Stimulated activated CD4-positive, alpha-beta T cell treated with anti-CD3 and anti-CD28 coated beads, Interleukin-12 subunit alpha, Interleukin-12 subunit beta, amount 100 ng/mL, for 48 hours (primary cell): Measurements from ENCODE around the gene NAA40.

Experiments used
- DNase-seq, 3 donors: peaks; one replicate each; pipeline ENCODE4 v3.0.0-alpha.2; 2020; ENCODE audit warnings: low read depth in 2 of 3, low spot score in 1 of 3

The NAA40 gene

DNA sequence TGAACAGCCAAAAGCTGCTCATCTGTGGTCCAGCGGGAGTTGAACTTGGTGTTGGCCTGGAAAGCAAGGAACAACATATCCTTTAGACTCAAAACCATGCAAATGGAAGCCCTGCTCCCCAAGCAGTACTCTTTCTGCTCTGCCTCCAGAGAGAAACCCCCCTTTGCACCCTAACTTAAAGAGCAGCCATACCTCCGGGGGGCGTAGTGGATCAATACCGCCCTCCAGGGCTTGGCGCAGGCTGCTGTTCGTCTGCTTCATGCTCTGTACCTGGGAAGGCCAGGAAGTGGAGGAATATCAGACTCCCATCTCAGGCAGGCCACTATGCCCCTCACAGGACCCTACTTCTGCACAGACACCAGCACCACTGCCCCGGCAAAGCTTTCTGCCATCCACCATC, 26.1 kb upstream of the NAA40 start:
- no peak for DNase-seq

DNA sequence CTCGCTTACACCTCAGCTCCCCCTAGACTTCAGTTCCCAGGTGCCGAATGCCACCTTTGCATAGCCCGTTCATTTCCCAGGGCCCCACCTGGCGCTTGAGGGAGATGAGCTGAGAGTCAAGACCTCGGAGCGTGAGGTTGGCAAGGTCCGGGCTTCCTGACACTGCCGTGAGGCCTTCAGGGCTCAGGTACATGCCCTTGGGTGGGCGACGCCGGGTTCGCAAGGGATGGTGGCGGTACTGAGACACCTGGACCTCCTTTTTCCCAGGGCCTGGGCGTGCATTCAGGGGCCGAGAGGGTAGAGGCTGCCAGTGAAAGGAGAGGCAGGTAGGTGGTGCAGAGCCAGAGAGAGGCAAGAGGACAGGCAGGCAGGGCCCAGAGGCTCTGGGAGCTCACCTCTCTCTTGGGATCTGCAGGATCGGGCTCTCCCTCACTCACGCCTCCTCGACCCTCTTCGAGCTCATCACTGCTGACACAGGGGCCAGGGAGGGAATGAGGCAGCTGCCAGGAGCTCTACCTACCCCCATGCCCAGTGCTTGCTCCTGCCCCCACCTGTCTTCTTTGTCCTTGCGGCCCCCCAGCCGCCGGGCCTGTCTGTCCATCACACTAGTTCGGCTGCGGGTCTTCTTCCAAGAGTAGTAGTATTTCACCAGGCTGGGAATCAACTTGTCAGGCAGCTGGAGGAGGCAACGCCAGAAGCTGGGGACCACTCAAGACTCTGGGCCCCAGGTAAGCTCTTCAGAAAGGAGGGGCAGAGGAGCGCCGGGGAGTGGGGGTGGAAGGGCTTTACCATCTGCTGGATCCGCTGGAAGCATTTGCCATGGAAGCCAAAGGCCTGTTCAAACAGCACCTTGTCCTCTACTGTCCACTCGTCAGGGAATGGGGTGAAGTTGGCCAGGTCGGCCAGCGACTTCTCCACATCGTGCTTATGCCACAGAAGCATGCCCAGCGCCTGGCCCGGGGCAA, 24.7 kb upstream of the NAA40 start:
- no peak for DNase-seq

DNA sequence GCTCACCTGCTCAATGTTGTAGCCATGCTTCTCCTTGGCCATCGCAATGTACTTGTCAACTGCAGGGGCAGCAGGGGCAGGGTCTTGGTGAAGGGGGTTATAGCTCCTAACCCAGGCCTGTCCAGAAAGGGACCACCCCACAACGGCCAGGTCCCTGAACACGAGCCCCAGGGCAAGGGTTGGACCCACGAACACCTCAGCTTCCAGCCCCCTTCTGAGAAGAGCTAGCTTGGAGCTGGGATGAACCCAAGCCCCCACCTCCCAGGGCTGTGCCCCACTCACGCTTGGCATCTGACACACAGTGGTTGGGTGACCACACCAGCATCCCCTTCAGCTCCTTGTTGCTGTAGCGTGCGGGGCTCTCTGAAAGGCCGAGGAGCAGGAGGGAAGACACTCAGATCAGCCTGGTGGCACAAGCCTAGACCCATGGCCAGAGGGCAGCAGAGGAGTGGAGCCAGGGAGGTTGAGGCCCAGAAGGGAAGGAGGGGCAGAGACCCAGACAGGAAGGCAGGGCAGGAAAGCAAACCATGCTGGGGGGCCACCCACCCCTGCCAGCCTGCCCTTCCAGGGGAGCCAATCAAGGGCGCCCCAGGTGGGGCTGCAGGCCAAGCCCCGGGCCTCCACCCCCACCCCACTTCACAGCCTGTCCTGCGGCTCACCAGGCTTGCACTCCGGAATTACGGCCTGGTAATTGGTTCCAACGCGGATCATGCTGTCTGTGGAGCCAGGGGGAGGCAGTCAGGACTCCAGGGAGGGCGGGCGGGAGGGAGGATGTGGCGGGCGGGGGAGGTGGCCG, 23.7 kb upstream of the NAA40 start:
- DNase-seq: no peak

DNA sequence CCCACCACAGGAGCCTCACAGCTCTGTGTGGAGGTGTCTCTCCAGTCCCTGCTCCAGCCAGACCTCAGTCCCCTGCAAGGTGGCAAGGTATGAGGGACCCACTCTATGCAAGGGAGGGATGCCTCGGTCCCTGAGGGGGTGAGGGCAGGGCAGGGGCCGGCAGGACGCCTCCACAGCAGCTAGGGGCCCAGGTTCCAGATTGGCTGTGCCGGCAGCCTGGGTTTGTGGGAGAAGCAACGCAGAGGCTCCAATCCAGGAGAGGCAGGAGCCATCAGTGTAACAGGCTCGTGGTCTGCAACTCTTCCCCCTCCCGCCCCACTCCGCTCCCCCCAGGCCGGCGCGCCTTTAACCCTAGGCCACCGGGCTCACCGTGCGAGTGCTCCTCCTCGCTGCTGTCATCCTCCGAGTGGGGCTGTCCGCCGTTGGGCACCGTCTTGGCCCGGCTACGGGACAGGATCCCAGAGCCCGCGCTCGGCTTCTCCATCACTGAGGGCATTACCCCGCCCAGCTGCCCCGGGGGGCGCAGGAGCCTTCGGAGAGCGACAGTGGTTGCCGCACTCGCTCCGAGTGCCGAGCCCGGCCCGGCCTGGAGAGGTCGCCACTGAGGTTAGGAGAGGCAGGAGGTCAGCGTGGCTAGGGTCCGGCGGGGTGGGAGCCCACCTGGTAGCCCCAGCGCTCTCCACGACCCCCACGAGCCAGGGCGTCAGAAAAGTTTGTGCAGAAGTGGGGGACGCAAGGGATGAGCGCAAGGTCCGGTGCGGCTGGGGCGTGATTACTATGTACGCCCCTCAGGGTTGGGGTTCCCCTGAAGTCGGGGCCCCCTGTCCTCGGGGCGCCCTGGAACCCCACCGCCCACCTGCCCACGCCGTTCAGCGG, 22.6 kb upstream of the NAA40 start:
- peak in 1 of 3 donors; percentile 30 for DNase-seq

DNA sequence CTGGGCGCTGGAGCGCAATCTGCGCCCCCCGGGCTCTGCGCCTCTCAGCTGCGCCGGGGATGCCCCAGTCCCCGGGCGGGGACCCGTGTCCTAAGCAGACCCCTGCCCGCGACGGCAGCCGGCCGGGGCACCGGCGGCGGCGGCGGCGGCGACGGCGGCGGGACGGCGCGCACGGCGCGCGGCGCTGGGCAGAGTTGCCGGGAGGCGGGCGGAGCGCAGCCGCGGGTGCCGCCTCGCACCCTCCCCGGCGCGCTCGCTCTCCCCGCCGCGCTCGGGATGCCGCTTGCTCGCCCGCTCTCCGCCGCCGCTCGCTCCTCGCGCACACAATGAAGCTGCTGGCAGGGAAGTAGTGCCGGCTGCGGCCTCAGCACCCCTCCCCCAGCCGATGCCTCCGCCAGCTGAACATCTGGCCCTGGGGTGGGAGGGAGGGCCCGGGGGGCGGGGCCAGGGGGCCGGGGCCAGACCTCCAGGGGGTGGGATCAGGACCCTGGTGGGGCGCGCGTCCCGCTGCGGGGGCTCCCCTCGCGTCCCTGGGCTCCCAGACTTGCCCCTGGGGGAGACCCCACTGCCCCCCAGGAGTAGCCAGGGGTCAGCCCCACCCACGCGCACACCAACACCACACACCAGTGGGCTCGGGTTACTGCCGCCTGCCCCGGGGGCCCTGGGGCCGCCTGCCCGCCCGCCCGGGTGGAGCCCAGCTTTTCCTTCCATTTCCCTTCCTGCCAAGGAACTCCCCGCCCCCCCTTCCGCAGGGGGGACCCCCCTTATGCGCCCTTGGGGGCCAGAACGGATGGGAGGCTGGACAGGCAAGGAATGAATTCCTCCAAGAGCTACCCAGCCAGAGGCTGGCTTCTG, 21.7 kb upstream of the NAA40 start, which contains the start of gene RCOR2:
TSS of gene RCOR2 (minus strand) at position 328 of the 855 bp plus-strand sequence. CDS start 708 bp downstream, outside the sequence.
- peak; percentile 37 to 45 (median 41) for DNase-seq

DNA sequence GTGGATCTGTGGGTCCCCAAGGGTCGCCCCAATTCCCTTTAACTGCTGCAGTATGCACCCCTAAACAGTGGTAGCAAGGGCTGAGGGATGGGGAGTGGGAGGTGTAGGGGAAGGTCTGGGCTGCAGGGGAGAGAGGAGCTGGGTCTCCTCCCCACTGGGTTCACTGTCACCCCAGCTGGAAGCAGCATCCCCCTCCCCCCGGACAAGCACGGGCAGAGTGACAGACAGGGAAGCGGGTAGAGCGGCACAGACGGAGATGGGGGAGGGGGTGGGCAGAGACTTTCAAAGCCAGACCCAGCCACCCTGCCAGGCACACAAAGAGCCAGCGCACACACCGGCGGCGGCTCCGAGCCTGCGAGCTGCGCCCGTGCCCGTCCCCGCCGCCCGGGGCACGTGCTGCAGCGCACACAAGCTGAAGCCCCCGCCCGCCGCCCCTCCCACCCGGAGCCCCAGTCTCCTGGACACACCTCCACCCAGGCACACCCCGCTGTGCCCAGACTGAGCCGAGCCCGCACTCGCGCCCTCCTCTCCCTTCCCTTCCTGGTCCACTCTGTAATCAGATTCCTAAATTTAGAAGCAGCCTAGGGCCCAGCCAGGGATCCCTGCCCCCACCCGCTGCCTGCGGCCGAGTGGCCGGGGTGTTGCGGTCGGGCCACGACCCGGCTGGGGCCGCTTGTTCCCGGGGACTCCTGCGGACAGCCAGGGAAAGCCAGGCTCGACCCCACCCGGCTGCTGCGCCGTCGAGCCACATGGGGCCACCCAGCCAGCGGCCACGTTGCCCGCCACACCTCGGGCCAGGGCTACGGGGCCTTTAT, 20.9 kb upstream of the NAA40 start:
- peak in 1 of 3 donors; percentile 24 for DNase-seq

DNA sequence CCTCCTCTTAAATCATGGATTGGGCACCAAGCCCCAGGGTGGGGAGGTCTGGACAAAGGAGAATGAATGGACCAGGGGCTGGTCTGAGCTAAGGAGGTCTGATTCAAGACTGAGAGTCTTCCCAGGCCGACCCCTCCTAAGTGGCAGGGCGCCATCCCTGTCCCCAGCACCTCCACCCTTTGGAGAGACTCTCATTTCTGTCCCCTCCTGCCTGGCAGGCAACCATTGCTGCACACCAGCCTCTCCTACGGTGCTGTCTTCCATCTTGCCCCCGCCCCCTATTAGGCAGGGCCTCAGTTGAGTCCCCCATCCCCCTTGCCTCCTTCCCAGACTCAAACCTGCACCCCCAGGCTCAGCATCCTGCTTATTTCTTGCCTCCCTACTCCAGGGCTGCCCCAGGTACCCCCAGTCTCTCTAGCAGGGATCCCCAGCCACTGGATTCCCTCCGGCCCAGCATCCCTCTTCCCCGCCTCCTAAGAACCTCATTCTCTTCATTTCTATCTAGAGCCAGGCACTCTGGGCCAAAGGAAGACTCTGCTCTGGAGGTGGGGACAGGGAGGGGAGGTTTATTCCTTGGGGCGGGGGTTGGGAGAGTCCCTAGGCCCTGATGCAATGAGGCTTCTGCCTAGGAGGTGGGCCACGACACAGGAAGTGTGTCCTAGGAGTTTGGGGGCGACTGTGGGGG, 20.2 kb upstream of the NAA40 start:
- DNase-seq: no peak

DNA sequence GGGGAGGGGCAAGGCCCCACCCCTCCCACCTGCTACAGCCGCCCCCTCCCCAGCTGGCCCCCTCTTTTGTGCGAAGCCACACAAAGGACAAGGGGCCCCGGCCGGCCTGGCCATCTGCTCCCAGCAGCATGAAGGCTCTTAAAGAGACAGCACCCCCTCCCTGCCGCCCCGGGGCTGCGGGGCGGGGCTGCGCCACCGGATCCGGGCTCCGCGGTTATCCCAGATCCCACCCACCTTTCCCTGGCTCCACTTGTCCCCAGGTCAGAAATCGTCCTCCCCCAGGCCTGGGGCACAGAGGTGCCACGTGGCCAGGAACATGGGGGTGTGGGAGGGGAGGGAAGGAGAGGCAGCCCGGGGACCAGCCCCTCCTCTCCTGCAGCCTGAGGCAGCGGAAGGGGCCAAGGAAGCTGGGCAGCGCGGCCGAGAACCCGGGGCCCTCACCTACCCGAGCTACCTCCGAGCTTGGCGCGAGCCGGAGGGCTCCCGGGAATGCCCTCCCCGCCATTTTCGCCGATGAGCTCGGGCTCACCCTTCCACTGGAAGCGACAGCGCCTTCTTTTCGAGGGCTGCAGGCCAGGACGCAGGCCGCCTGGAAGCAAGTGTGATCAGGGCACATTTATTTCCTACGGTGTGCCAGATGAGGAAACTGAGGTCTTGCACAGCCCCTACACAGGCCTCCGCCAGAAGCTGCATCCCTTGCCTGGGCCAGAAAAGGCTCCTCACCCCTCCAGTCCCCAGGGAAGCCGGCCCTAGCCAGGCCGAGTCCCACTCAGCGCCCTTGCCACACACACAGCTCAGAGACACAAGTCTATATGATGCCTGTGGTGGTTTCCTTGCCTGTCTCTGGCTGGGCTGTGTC, 19.3 kb upstream of the NAA40 start:
- no peak for DNase-seq

DNA sequence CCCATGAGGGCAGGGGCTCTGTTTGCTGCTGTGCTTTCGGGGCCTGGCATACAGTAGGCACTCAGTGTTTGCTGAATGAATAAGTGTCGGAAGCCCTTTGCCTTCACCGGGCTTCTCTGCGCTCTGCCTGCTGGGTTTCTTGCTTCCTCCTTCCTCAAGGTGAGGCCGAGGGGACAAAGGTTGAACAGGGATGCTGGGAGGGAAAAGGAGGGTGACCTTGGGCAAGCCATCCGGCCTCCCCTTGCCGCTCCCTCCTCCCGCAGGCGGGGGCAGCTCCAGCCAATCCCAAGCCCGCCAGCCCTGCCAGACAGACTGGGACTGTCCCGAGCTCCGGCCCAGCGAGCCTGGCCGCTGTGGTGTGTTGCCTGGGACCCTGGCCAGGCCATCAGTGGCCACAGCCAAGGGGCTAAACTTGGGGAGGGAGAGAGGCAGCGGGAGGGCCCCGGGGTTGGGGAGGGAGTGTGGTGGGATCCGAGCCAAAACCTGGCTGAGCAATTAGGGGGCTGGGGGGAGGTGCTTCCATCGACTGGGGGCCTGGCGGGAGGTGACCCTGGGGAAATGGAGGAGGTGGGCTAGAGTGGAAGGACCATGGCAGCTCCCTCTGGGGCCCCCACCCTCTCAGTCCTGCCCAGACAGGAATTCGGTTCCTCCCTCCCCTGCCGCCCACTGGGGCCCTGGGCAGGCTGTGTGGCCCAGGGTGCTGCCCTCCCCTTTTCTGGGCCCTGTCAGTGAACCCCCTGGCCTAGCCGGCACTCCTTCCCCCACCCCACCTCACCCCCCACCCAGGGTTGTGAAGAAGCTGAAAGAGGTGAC, 18.5 kb upstream of the NAA40 start:
- no peak for DNase-seq

DNA sequence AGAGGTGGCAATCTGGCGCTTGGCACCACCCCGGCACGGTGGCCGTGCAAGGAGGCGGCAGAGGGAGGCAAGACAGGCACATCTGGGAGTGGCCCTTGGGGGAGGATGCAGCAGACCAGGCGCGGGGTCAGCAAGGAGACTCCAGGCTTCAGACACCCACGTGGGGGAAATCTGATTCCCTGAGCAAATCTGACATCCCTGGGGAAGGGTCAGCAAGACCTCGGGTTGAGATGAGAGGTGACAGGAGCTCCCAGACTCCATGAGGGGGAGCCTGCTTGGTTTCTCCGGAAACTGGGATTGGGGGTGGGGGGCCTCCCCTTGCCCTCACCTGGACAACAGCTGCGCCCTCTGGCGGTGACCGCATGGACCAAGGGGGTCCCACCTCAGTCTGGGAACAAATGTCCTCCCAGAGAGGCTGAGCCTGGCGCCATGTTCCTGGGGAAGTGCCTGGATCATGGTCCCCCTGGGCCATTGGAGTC, 17.8 kb upstream of the NAA40 start:
- DNase-seq: no peak

DNA sequence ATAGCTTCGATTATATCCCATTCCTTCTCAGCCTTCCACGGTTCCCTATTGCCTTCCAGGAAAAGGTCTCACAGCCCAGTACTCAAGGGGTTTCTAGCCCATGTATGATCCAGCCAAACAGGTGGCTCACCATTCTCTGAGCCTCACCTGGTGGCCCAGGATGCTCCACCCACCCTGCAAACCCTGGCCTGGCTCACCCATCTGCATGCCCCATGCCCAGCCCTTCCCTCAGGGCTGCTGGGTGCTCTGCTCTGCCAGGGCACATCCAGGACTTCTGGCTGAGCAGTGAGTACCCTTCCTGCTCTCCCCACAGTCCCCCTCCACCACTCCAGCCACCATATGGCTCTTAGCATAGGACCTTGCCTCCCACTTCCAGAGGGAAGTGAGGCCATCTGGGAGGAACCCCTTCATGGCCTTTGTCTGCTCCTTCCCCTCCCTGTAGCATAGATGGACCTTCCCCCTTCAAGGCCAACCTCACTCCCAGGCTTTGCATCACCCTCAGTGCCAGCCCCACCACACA, 16.1 kb upstream of the NAA40 start:
- DNase-seq: no peak

DNA sequence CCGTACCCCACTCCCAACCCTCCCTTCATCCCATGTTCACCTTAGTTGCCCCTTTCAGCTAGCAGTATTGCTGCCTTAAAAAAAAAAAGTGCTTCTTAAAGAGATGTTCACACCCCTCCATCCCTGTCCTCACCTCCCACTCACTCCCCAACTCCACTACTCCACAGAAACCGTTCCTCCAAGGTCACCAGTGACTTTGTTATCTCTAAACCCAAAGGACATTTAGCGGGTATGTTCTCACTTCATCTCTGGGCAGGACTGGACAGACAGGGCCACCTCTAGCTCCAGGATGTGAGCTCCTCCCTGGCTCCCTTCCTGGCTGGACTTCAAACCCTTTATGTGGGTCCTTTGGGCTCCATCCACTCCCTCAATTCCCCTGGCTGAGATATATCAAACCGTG, 15.5 kb upstream of the NAA40 start:
- DNase-seq: no peak

DNA sequence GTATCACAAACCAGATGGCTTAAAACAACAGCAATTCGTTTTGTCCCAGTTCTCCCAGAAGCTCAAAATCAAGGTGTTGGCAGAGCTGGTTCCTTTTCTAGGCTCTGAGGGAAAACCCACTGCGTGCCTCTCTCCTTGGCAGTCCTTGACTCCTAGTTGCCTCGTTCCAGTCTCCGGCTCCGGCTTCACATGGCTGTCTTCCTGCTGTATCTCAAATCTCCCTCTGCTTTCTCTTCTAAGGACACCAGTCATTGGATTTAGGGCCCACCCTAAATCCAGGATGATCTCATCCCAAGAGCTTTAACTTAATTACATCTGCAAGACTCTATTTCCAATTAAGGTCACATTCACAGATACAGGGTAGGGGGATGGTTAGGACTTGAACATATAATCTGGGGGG, 9.2 kb upstream of the NAA40 start:
- no peak for DNase-seq

DNA sequence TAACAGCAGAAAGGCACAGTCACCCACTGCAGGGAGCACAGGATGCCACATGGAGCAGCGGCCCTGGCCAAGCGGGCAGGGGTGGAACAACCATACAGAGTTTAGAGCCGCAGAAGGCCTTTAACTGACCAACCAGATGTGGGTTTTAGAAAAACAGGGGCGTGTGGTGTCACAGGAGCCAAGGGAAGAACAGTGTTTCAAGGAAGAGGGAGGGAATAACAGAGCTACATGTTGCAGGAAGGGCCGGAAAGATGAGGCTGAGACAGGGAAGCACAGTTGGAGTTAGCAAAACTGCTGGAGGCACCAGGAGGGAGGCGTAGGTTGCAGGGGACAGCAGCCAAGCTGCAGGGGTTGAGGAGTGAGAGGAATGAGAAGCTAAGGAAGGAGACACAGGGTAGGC, 7.8 kb upstream of the NAA40 start:
- DNase-seq: no peak

DNA sequence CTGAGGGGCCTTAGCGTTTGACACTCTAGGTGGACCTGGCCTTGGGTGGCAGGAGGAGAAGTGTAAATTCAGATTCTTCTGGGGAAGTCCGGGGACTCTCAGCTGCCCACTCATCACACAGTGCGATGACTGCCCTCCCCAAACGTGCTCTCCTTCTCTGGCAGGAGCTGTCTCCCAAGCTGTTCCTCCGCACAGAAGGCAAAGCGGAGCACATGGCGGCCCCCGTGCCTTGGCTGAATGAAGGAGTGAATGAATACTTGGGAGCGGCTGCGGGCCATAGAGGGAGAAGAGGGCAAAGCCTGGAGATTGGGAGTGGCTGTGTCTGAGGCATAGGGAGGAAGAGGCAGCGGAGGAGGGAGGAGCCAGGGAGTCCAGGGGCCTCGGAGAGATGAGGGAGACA, 6.9 kb upstream of the NAA40 start:
- DNase-seq: no peak

DNA sequence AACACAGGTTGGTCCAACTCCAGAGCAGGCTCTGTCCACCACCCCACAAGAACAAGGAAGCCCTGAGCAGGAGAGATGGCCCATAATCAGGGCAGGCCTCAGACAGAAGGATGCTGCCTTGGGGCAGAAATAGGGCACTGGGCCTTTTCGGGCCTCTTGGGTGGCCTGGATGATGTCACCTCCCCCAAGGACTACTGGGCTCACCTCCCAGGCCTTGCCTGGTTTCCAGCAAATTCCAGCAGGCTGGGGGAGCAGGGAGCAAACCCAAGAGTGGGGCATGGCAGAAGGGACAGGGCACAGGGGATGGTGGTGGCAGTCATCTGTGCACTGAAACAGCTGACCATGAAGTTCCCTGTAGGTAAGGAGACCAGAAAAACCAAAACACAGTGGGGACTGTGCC, 5.3 kb upstream of the NAA40 start:
- DNase-seq: no peak
